Vagina (tissue), 2 donors: ENCODE data around the gene CPLANE2.

ENCODE experiments used
- CTCF ChIP-seq, 3 experiments: fragments of 450-650 bp in 2 of 3; fragments of 200-600 bp in 1 of 3; sonication (generic) in 1 of 3; IDR thresholded peaks; one replicate each; pipeline ENCODE4 v1.5.1; 2017 to 2019; ENCODE audit warnings: antibody characterized with exemption in 3 of 3, mild to moderate bottlenecking in 2 of 3, moderate library complexity in 2 of 3
- POLR2A ChIP-seq, 2 donors: fragments of 450-650 bp; IDR thresholded peaks; one replicate each; pipeline ENCODE4 v1.6.1; 2017; ENCODE audit warnings: antibody characterized with exemption in 2 of 2, mild to moderate bottlenecking in 2 of 2, moderate library complexity in 2 of 2

- no peak for TF ChIP-seq CTCF (IDR thresholded peaks at IDR 0.05)
- TF ChIP-seq POLR2A (IDR thresholded peaks at IDR 0.05), result no peak
These were observed 21.7 kb upstream of the CPLANE2 start for GRCh38 chr1:16258591-16259135.
